Activated T-cell treated with anti-CD3 and anti-CD28 coated beads for 1 hour (primary cell): ENCODE results near the gene TRAF5.
"Not testable (repeated sequence)": the region's sequence is repeated elsewhere in the genome, so short reads cannot be mapped to it uniquely, and the experiment has no call there.

Source experiments
- DNase-seq: peaks from one replicate; pipeline ENCODE4 v3.0.0-alpha.2; 2020; ENCODE audit warnings: low read depth

TRAF5 gene, protein sequence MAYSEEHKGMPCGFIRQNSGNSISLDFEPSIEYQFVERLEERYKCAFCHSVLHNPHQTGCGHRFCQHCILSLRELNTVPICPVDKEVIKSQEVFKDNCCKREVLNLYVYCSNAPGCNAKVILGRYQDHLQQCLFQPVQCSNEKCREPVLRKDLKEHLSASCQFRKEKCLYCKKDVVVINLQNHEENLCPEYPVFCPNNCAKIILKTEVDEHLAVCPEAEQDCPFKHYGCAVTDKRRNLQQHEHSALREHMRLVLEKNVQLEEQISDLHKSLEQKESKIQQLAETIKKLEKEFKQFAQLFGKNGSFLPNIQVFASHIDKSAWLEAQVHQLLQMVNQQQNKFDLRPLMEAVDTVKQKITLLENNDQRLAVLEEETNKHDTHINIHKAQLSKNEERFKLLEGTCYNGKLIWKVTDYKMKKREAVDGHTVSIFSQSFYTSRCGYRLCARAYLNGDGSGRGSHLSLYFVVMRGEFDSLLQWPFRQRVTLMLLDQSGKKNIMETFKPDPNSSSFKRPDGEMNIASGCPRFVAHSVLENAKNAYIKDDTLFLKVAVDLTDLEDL

DNA sequence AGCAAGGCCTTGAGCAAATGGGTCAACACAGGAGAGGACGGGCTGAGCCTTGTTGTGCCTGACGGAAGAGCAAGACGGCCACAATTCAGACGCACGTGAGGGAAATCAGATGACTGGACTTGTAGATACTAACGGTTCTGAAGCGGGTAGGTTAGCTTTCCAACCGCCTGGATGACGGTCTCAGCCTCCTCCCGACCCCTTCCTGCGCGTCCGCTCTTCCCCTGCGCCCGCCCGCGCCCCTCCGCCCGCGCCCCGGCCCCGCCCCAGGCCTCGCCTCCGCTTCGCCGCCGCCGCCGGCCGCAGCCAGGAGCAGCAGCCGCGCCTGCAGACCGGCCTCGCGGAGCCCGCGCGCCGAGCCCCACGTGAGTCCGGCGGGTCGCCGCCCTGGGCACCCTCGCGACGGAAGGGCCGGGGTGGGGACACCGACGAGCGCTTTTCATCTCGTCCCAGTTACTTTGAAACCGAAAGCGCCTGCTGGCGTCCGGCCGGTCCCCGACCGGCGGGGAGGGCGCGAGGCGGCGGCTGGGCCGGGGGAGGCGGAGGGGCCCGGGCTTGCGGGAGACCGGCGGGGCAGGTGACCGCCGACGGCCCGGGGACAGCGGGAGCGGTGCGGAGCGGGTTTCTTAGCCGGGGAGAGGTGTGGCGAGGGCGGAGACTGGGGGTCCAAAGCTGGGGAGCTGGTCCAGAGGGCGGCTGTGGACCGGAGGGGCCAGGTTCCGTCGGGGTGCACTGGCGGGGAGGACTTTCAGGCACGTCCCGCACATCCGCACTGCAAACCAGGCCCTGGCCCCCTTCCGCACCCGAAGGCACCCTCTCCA is at the start of gene TRAF5:
TSS of gene TRAF5 (plus strand) at position 306 of the 818 bp plus-strand sequence. CDS start 26,407 bp downstream, outside the sequence.
- no peak for DNase-seq

DNA sequence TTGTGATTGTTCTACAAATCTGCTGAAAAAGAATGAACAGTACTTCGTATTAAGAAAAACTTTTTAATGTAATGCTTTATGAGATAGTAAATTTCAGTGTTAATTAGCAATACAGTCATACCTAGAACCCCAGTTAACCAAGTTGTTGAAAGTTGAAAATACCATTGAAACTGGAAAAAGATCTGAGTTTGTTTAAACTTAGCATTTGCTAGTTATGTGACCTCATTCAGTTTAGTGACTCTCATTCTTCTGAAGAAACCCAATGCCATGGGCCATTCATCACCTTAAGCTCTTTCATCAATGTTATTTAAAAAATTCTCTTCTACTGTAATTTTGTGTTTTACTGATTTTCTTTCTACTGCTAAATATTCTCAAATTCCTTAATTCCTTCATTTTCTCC is 47.3 kb upstream of the TRAF5 start:
- no peak for DNase-seq

DNA sequence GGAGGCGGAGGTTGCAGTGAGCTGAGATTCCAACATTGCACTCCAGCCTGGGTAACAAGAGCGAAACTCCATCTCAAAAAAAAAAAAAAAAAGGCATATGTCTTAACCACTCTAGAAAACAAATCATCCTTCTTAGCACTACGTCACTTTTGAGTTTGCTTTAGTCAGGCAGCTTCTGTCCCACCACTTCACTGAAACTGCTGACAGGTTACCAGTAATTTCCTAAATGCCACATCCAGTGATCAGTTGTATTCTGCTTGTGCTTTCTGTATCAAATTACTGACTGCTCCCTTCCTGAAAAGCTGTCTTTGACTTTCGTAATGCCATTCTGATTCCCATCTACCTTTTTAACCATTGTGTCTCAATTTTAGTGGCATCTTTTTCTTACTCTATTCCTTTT is 45.7 kb upstream of the TRAF5 start:
- no peak for DNase-seq

DNA sequence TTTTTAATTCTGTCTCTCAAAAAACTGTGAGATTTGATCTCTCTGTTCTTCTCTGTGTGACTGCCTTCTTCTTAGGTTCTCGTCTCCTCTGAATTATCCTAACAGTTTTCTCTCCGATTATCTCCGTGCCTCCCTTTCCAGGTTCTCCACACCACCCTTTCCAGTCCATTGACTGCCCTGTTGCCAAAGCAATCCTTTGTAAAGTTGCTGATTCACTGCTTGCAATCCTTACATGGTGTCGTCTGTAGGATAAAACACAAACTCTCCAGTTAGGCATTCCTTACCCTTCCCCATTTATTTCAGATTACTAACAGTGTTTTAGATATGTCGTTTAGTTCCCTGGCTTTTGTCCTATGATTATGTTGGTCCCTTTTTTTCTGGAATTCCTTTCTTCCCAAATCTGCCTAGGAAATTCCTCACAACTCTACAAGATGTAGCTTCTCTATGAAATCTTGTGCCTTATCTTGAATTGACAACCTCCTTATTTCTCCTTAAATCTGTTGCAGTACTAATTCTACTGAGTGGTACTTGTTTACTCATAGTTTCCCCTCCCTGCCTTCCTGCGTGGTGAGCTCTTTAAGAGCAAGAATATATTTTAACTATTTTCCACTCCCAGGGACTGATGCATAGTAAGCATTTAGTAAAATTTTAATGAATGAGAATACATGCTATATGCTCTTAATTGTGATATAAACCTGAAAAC is 45.2 kb upstream of the TRAF5 start:
- no peak for DNase-seq

DNA sequence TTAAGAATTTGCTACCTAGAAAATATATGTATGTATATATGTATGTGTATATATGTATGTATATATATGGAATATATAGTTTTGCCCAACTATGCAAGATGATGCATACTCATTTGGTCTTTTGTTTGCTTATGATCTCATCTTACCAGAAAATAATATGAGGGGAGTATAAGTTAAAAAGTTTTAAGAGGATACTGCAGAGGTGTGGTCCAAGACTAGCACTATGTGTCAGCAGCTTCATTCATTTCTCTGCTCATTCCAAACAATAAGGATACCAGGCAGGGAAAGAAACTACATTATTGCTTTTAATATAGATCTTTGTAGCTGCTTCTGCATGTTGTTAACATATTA is 44.6 kb upstream of the TRAF5 start:
- DNase-seq = no peak

DNA sequence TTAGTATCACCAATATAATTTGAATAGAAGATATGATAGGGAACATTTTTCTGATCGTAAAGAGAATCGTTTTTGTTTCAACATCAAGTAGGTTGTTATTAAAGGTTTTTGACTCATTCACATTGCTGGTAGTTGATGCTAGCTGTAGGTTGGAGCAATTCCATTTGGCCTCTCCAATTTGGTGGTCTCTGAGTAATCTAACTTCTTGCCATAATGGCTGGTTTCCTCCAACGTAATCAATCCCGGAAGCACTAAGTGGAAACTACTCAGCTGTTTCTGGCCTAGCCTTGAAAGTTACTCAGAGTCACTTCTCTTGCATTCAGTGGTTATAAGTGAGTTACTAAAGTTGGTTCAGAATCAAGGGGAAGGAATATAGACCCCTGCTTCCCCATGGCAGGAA is 41.4 kb upstream of the TRAF5 start:
- no peak for DNase-seq

DNA sequence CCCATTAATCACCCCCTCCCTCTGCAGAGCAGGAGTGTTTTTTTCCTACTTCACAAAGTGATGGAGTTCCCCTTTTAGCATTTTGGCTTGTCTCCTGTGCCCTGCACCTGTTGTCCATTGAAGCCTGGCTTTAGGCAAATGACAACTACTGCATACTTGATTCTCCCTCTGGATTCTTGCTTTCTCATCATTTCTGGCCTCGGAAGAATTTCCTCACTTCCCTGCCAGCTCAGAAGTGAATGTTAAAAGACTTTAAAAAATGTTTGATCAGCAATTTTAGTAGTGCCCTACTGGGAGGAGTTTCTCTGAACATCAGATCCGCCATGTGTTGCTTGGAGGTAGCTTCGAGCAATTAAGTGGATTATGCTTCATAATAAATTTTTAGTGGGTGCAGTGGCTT is 39.4 kb upstream of the TRAF5 start:
- DNase-seq = no peak

DNA sequence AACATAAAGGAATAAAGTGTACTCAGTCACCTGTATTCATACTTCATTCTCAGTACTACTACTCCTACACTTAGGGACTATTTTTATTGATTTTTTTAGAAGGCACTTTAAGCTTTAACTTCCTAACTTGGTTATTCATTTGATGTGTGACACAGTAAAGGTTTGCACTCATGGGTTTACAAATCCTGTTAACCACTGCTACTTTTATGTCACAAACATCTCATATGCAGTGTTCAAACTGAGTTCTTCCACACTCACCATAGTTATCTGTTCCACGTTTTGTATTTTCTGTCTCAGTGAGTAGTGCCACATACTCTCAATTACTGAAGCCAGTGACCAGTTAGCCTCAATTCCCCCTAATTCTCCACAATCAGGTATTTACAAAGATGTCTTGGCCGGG is 34.2 kb upstream of the TRAF5 start:
- no peak for DNase-seq

DNA sequence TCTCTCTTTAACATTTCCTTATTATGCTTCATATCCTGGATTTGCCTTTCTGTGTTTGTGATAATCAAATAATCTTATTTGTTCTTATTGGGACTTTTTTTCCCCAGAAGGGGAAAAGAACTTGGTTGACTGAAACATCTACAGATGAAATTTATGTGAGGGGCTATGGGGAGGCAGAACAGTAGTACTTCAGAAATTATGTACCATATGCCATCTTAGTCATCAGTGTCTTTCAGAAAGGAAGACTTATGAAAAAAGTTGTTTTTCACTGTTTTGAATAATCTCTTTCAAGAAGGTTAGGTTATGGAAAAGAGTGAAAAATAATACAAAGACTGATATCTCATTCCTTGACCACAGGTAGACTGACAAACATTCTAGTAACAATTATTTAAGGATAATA is 30.2 kb upstream of the TRAF5 start:
- no peak for DNase-seq

DNA sequence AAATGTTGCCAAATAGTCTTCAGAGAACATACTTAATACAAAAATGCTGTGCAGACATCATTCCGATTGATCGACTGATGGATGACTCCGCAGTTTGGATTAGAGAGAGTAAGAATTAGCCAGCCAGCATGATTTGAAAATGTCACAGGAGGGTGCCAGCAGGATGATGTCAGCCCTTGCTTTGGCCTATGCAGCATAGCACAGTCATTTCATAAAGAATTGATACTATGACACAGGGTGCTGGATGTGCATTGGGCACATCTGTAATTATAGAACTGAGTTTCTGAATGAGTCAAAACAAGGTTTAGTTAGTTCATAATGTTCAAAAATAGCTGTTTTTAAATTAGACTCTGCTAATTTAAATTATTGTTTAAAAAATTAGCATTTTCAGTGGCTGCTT is 21.6 kb upstream of the TRAF5 start:
- no peak for DNase-seq

DNA sequence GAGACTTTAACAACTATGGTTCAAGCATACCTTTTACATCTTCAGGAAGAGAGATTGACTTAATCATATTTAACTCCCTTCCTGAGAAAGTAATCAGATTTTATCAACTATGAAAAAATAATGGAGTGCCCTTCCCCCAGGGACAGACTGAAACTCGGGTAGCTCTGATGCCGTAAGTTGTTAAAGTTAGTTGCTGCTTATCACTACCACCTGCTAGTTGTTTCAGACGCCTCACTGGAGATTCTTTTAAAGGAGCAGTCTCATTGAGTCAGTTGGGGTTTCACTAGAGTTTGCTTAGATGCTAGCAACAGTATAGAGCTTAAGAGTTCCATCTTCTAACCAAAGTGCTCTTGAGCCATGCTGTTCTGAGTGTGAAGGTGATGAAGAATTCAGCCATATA is 17.0 kb upstream of the TRAF5 start:
- DNase-seq = no peak

DNA sequence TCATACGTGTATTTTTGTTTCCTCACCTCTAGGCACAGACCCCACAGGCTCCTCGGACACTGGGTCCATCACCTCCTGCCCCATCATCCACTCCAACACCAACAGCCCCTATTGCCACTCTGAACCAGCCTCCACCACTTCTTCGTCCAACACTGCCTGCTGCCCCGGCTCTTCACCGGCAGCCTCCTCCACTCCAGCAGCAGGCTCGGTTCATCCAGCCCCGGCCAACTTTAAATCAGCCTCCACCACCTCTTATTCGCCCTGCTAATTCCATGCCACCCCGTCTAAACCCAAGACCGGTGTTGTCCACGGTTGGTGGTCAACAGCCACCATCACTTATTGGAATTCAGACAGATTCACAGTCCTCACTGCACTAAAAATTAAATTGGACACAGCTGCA is 13.2 kb upstream of the TRAF5 start:
- DNase-seq = no peak

DNA sequence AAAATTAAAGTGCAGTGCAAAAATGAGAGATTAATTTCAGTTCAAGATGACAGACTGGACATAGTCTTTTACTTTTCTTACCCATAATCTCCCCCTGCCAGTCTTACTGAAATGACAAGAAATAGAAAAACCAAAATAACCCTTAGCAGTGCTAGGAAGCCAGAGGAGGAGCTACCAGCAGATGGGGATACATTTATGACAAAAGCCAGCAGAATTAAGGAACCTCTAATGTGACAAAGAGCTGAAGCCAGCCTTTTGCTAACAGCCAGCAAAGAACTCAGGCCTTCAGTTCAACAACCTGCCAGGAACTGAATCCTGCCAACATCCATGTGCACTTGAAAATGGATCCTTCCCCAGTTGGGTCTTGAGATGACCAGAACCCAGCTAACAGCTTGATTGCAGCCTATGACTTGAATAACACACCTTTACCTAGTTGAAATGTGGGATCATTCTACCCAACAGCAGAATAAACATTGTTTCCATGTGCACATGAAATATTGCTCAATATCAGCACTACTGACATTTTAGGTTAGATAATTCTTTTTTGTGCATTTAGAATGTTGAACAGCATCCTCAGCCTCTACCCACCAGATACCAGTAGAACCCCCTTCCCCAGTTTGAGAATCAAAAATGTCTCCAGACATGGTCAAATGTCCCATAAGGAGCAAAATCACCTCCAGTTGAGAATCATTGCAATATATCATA is 7.9 kb upstream of the TRAF5 start:
- no peak for DNase-seq

DNA sequence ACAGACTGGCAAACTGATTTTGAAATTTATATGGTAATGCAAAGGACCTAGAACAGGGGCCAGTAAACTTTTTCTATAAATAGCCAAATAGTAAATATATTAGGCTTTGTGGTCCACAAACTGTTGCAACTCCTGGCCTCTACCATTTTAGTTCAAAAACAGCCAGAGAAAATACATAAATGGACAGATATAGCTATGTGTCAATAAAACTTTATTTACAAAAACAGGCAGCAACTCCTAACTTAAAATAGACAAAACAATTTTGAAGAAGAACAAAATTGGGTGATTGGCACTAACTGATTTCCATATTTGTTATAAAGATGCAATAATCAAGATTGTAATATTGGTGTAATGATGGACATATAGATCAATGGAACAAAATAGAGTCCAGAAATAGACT is 6.7 kb upstream of the TRAF5 start:
- no peak for DNase-seq

DNA sequence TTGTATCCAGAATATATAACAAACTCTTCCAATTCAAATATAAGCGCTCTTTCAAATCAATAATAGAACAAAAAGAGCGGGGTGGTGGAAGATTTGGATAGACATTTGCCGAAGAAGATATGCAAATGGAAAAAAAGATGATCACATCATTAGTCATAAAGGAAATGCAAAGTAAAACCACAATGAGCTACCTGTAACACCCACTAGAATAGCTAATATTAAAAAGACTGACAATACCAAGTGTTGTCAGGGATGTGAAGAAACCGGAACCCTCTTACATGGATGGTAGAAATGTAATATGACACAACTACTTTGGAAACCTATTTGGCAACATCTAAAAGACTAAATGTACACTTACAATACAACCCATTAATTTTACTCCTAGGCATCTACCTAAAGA is 5.7 kb upstream of the TRAF5 start:
- no peak for DNase-seq

DNA sequence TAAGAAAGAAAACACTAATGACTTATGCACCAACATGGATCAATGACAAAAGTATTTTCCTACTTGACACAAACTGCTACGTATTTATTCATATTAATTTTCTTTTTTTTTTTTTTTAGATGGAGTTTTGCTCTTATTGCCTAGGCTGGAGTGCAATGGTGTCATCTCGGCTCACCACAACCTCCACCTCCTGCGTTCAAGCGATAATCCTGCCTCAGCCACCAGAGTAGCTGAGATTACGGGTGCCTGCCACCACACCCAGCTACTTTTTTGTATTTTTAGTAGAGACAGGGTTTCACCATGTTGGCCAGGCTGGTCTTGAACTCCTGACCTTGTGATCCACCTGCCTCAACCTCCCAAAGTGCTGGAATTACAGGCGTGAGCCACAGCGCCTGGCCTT is 5.0 kb upstream of the TRAF5 start:
- DNase-seq = not testable (repeated sequence)

DNA sequence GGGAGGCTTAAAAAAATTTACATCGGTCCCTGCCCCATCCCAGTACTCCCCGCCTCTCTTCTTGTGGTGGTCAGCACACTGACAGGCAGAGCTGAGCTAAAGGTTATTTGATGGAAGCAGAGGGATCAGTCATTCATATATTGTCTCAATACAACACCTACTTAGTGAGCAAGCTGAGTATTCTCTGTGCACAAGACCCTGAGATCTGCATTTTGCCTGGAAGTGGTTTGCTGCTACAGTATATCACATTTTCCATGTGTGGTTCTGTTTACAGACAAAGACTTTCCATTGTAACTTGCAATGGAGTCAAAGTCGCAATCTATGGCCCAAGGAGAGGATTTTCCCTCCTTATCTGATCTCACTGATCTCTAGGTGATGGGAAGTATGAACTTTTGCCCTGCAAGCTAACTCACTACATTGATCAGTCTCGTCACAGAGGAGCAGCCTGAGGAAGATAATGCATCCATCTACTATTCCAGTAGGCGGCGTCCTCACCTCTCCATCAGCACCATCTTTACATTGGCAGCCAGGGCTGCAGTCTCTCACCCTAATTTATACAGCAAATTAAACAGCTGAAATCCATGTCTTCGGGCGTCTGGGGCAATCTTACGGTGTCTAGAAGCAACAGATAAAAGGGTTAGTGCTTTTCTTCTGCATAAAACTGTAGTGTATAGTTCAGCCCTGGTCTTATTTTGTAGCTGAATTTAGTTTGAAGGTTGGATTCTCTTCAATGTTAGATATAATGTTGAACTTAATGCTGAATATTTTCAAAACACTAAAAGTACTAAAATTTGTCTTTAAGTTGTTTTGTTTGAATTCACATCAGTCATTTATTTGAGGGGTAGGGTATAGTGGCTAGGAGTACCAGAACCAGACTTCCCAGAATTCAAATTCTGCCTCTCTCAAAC is 3.2 kb upstream of the TRAF5 start:
- peak; percentile 50 for DNase-seq

DNA sequence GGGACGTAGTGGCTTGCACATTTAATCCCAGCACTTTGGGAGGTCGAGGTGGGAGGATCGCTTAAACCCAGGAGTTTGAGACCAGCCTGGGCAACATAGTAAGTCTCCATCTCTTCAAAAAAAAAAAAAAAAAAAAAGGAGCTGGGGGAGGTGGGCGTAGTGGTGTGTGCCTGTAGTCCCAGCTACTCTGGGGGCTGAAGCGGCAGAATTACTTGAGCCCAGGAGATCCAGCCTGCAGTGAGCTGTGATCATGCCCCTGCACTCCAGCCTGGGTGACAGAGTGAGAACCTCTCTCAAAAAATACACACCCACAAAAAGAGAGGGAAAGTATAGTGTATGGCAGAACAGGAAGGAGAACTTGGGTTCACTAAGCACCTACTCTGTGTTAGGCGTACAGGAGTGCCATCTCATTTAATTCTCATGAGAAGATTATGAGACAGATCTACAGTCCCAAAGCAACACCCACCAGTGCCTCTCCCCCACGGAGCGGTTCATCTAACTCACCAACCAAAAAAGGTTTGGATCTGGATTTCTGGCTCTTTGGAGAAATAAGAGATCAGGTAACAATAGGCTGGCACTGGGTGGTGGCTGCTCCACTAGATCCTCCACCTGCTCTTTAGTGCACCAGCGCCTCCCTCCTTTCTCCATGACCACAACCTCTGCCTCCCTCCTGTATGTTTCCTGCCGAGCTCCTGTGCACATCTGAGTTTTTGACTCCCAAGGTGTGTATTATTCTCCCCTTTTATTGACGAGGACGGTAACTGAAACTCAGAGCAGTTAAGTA is 1.4 kb upstream of the TRAF5 start:
- DNase-seq = no peak

DNA sequence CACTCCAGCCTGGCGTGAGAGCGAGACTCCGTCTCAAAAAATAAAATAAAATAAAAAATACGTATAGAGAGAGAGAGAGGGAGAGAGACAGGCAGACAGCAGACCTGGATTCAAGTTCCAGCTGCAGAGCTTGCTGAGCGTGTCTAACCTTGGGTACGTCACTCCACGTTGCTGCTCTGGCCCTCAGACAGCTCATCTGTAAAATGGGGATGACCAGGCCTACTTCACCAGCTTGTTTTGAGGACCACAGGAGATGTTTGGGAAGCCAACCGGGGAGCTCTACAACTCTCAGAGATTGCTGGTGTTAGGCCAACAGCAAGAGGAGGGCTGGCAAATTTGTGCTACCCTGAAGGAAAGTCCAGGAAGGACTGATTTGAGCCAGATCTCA is 499 bp upstream of the TRAF5 start:
- no peak for DNase-seq

DNA sequence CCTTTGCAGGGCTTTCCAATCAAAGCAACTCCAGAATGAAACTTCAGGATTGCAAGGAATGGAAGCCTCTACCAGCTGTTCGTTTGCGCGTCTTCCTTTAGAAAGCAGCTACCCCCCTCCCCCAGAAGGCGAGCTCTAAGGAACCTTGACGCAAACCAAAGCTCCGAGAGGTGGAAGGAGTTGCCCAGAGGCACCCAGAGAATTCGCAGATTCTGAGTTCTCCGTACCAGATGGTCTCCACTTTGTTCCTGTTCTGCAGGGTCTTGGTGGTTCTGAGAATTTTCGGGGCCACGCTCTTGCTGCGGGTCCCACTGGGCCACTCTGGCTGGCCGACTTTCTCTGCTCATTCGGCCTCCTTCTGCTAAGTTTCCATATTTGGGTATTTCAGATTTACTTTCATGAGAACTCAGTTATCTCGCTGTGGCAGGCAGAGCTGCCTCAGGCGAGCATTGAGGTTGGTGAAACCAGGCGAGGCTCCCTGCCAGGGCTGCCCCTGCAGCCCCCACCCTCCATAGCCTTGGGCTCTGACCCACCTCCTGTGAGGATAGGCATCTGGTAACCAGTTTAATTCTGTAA is 801 bp downstream of the TRAF5 start:
- no peak for DNase-seq
